ENCODE measurements around the gene ISG20. TPM values are rescaled to one million over a fixed set of nuclear protein-coding genes. Genes with fewer than 3 reads are reported as not detected.

ISG20 gene
- total and polyA plus RNA-seq, 7 donors, result 1.9 to 177 (median 20.1) TPM

- no peak for TF ChIP-seq EP300 (IDR thresholded peaks at IDR 0.05)
- no peak for TF ChIP-seq POLR2AphosphoS5 (IDR thresholded peaks at IDR 0.05)
- TF ChIP-seq, protein P1, sequence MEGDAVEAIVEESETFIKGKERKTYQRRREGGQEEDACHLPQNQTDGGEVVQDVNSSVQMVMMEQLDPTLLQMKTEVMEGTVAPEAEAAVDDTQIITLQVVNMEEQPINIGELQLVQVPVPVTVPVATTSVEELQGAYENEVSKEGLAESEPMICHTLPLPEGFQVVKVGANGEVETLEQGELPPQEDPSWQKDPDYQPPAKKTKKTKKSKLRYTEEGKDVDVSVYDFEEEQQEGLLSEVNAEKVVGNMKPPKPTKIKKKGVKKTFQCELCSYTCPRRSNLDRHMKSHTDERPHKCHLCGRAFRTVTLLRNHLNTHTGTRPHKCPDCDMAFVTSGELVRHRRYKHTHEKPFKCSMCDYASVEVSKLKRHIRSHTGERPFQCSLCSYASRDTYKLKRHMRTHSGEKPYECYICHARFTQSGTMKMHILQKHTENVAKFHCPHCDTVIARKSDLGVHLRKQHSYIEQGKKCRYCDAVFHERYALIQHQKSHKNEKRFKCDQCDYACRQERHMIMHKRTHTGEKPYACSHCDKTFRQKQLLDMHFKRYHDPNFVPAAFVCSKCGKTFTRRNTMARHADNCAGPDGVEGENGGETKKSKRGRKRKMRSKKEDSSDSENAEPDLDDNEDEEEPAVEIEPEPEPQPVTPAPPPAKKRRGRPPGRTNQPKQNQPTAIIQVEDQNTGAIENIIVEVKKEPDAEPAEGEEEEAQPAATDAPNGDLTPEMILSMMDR (IDR thresholded peaks at IDR 0.05), result no peak
- TF ChIP-seq POLR2A (IDR thresholded peaks at IDR 0.05), result no peak
- intact Hi-C loops (cut with DNase I), result no loop called here
- Histone ChIP-seq H3K9me3 (no peaks in the 10 kb centered on the region), H3K36me3 (no peaks in the 10 kb centered on the region), H3K27ac (no peak overlapping the region), H3K4me1 (peaks cover 0 to 20% (median 18%) of the 10 kb centered on the region in 4 donors), H3K27me3 (no peaks in the 10 kb centered on the region), H3K4me3 (no peak overlapping the region)
- no peak for DNase-seq
- 27 to 57% methylated on average over 1 of the region's 1 CpG for WGBS, 2 donors
These were observed 21.0 kb upstream of the ISG20 start for GRCh38 chr15:88617790-88618189.

GRCh38 chr15:88618686-88619085, 20.1 kb upstream of the ISG20 start:
- H3K36me3 ChIP-seq, result no peaks in the 10 kb centered on the region
- H3K9me3 ChIP-seq, result no peaks in the 10 kb centered on the region
- H3K4me3 ChIP-seq, result no peak overlapping the region
- H3K27ac ChIP-seq, result no peak overlapping the region
- intact Hi-C loops (cut with DNase I), result no loop called here
- no peak for TF ChIP-seq EP300 (IDR thresholded peaks at IDR 0.05)
- TF ChIP-seq, protein P1 (IDR thresholded peaks at IDR 0.05), result no peak
- TF ChIP-seq POLR2A (IDR thresholded peaks at IDR 0.05), result no peak
- no peak for TF ChIP-seq POLR2AphosphoS5 (IDR thresholded peaks at IDR 0.05)
- no peak for DNase-seq
- peaks cover 0 to 29% (median 27%) of the 10 kb centered on the region in 4 donors for H3K4me1 ChIP-seq
- H3K27me3 ChIP-seq, result no peaks in the 10 kb centered on the region

- Histone ChIP-seq H3K27ac (no peak overlapping the region), H3K27me3 (no peaks in the 10 kb centered on the region), H3K4me1 (peaks cover 0 to 40% (median 38%) of the 10 kb centered on the region in 4 donors), H3K9me3 (no peaks in the 10 kb centered on the region), H3K4me3 (no peak overlapping the region), H3K36me3 (no peaks in the 10 kb centered on the region)
- DNase-seq, result no peak
- WGBS, 2 donors, result 67 to 87% methylated on average over 2 of the region's 2 CpGs
- intact Hi-C loops (cut with DNase I), result loop anchor here (2.0 to 5.0 kb wide), 3 partner anchors 72 to 278 kb away; partner anchors contain the start of genes DET1 and HAPLN3
- TF ChIP-seq POLR2A (IDR thresholded peaks at IDR 0.05) (no peak), EP300 (IDR thresholded peaks at IDR 0.05) (no peak), POLR2AphosphoS5 (IDR thresholded peaks at IDR 0.05) (no peak)
- TF ChIP-seq, protein P1 (IDR thresholded peaks at IDR 0.05), result no peak
These were observed 19.0 kb upstream of the ISG20 start for GRCh38 chr15:88619796-88620195.

DNA sequence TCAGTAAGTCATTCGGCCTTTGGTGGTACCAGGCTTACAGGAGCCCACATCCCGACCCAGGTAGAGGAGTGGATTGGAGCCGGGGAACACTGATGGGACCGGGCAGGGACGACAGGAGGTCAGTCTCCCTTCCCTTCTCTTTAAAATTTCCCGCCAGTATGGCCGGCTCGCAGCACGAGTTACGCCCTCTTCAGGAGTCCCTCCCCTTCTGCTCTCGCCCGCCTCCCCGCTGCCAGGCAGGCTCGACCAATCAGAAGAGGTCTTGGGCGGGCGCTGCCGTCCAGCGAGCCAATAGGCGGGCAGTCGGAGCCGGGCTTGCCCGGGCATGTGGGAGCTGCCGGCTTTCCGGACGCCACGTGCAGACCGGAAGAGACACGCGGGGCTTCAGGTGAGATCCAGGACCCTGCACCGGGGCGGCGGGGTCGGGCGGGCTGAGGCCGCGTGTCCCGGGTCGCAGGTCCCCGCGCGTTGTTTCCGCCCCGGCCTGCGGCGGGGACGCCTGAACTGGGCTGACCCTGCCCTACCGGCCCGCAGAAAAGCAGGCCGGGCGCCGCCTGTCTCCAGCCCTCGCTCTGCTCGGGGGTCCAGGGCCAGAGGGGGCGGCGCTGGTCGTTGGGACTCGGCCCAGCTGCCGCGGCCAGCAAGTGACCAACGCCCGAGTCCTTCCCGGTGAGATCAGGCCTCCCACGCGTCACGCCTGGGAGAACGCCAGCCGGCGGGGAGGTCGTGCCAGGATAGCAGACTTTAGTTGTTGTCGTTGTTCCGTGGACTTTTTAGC, 17.6 kb upstream of the ISG20 start, which contains the start of gene AEN:
Gene AEN, plus strand, starts transcription at position 346 of the 778 bp plus-strand sequence. CDS start 4,870 bp downstream, outside the sequence.
- TF ChIP-seq POLR2AphosphoS5 (IDR thresholded peaks at IDR 0.05), result peak; percentile 20 to 71 (median 48)
- TF ChIP-seq, protein P1 (IDR thresholded peaks at IDR 0.05), result no peak
- Histone ChIP-seq H3K36me3 (peaks cover 0 to 4% (median under 1%) of the 10 kb centered on the region in 4 donors), H3K4me3 (peak within 1 kb of the TSS; percentile 67 to 96 (median 94)), H3K9me3 (no peaks in the 10 kb centered on the region), H3K4me1 (peaks cover 0 to 44% (median 41%) of the 10 kb centered on the region in 4 donors), H3K27ac (peak within 1 kb of the TSS; percentile 82 to 93 (median 86)), H3K27me3 (no peaks in the 10 kb centered on the region)
- WGBS, 2 donors, result 0% methylated on average over 71 of the region's 71 CpGs
- peak; percentile 98 for DNase-seq
- intact Hi-C loops (cut with DNase I), result loop anchor here (2.0 to 5.0 kb wide), 3 partner anchors 74 to 276 kb away; partner anchors contain the start of genes DET1 and HAPLN3

Measured in sigmoid colon (tissue), 7 donors.